Stimulated activated CD8-positive, alpha-beta memory T cell treated with anti-CD3 and anti-CD28 coated beads, Interleukin-12 subunit alpha, Interleukin-12 subunit beta, amount 100 ng/mL, for 1 hour (primary cell): ENCODE results near the gene MOGAT2.
"Not testable (repeated sequence)": the region's sequence is repeated elsewhere in the genome, so short reads cannot be mapped to it uniquely, and the experiment has no call there.

Experiments used
- DNase-seq: peaks from one replicate; pipeline ENCODE4 v3.0.0-alpha.2; 2020; ENCODE audit warnings: low read depth

MOGAT2 gene

DNA sequence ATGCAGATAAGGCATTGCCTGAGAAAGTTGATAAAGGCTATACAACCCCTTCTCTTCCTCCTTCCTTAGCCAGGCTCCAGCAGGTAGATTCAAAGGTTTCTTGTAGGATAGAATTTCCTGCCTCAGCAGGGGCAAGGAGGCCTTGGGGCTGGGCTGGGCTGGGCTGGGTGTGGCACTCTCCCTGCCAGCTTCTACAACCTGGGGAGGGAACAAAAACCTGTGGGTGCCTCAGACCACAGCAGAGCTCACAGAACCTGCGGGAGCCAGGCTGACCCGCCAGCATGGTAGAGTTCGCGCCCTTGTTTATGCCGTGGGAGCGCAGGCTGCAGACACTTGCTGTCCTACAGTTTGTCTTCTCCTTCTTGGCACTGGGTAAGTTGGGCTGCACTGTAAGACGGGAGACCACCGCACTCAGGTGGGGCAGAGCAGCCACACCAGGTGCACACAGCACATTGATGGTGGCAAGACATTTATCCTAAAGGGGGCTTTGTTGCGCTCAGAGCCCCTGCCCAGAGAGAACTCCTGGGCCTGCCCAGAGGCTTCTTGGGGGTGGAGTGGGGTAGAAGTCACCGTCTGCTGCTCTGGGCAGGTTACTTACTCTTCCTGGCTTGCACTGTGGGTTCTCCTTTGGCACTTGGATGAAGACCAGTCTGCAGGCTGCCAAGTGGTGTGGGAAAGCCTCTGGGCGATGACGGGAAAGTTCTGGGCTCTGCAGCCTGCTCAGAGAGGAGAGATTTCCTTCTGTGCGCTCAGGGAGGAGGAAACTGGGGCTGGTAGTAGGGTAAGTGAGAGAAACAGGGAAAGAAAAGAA is at the start of gene MOGAT2:
TSS of gene MOGAT2 (plus strand) at position 231 of the 811 bp plus-strand sequence. CDS start at position 282, 51 bp downstream.
- DNase-seq, result no peak

DNA sequence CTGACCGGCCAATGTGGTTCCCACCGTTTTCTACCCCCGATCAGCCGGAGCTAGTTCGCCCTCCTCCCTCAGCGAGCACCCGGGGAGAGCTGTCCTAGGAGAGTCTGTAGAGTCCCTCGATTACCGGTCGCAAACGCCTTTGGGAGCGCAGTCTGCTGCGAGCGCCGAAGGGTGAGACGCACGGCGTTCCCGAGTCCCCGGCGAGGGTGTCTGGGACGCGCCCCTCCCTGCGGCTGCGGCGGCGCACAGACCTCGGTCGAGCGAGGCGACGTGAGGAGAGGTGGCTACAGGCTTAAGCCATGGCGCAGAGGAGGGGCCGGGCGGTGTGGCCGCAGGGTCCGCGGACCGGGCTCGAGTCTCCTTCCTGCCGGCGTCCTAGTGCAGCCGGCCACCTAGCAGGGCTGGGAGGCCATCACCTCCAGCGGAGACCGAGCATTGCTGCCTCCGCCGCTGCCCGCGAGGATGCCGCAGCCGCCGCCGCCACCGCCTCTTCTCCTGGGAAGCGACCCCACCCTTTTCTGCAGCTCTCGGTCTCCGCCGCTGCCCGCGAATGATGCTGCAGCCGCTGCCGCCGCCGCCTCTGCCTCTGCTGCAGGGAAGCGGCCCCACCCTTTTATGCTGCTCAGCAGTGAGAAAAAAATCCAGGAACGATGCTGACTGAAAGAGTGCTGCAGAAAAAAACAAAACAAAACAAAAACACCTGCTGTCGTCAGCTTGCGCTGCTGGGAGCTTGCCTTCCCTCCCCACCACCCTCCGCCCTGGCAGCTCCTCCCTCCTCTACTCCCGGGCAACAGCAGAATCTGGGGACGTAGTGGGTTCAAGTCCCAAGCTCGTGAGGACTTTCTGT is 49.0 kb upstream of the MOGAT2 start, which contains the start of gene MAP6:
TSS of gene MAP6 (minus strand) at position 588 of the 847 bp plus-strand sequence. CDS start 669 bp downstream, outside the sequence.
- no peak for DNase-seq

DNA sequence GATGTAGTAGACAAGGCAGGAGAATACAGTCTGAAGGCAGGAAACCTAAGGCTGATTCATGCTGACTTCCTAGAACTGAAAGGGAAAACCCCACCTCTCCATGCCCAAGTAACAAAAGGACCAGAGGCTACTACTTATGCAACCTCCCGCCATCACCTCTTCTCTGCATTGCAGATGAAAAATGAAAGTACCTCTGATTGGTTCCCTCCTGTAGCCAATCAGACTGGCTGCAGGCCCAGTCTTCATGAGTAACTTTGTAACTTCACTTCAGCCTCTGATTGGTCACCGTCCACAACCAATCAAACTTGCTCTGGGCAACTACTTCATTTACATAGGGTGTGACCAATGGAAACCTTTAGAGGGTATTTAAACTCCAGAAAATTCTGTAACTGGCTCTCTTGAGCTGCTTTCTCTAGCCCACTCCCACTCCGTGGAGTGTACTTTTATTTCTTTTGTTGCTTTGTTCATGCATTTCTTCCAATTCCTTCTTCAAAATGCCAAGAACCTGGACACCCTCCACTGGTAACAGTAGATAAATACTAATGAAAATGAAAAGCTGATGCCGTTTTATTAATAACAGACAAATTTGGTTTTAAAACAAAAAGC is 43.6 kb upstream of the MOGAT2 start:
- no peak for DNase-seq

DNA sequence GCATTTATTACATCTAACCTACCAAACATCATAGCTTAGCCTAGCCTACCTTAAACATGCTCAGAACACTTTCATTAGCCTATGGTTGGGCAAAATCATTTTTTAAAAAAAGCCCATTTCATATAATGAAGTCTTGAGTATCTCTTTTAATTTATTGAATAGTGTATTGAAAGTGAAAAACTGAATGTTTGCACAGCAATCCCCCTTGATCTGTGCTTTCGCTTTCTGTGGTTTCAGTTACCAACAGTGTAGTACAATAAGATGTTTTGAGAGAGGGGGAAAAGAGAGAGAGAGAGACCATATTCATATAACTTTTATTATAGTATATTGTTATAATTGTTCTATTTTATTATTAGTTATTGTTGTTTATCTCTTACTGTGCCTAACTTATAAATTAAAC is 40.4 kb upstream of the MOGAT2 start:
- no peak for DNase-seq

GRCh38 chr11:75677909-75678308 is 39.7 kb upstream of the MOGAT2 start:
- DNase-seq, result no peak

- no peak for DNase-seq
Measured at GRCh38 chr11:75678620-75679259, 38.9 kb upstream of the MOGAT2 start.

GRCh38 chr11:75679566-75679965 is 38.1 kb upstream of the MOGAT2 start:
- no peak for DNase-seq

DNA sequence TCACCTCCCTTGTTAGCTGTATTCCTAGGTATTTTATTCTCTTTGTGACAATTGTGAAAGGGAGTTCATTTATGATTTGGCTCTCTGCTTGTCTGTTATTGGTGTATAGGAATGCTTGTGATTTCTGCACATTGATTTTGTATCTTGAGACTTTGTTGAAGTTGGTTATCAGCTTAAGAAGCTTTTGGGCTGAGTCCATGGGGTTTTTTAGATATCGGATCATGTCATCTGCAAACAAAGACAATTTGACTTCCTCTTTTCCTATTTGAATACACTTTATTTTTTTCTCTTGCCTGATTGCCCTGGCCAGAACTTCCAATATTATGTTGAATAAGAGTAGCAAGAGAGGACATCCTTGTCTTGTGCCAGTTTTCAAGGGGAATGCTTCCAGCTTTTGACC is 33.8 kb upstream of the MOGAT2 start:
- DNase-seq, result not testable (repeated sequence)

- DNase-seq, result no peak
Measured at GRCh38 chr11:75689863-75690609, 27.6 kb upstream of the MOGAT2 start.

- DNase-seq, result no peak
Measured at GRCh38 chr11:75691804-75692203, 25.8 kb upstream of the MOGAT2 start.

DNA sequence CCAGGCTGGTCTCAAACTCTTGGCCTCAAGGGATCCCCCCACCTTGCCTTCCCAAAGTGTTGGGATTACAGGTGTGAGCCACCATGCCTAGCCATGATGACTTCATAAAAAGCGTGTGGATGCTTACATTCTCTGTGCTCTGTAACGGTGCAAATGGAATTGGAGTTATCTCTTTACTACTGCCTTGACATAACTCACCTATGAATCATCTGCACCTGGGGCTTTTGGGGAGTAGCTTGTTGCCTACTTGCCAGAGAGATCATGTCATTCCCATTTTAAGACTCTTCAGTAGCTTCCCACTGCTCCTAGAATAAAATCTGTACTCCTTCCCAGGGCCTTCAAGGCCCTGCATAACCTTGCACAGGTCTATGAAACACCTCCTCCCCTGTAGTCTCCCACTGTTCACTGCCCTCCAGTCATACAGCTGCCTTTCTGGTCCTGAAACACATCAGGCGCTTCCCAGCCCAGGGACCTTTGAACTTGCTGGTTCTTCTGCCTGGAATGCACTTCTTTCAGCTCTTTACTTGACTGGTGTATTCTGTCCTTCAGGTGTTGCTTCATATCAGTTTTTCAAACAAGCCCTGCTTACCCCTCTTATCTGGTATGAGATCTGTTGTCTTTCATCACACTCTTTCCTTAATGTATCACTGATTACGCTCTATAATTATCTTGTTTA is 19.6 kb upstream of the MOGAT2 start:
- no peak for DNase-seq

DNA sequence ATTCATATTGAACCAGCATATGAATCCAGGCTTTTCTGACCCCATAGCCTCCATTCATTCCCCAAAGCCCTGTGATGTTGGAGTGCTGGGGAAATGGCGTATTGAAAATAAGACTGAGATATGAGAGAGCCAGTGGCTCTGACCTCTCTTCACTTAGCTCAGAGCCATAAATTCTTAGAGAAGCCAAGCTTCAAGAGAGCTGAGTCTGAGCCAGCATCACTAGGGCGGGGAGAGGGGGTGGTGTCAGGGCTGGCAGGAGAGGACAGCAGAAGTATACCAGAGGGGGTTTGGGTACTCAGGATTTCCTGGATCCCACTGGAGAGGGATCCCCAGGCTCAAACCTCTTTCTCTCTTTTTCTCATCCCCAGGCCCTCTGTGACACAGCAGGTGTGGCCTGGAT is 16.7 kb upstream of the MOGAT2 start:
- DNase-seq, result no peak

DNA sequence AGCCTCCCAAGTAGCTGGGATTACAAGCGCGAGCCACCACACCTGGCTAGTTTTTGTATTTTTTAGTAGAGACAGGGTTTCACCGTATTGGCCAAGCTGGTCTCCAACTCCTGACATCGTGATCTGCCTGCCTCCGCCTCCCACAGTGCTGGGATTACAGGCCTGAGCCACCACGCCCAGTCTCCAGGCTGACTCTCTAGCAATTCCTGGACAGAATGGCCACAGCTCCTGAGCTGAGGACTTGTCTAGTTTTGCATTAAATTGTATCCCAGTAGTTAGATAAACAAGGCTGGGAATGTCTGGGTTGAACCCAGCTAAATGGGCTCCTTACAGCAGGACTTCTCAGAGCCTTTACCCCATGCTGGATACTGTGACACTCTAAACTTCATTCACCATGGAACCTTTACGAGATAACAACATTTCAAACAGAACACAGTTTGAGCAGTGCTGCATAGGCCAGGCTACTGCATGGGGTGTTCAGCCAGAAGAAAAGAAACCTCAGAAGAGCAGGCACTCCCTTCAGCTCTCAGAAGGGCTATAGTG is 13.9 kb upstream of the MOGAT2 start:
- no peak for DNase-seq

GRCh38 chr11:75705541-75705940 is 12.1 kb upstream of the MOGAT2 start:
- no peak for DNase-seq

GRCh38 chr11:75706260-75706729 is 11.3 kb upstream of the MOGAT2 start:
- DNase-seq, result peak; percentile 41

GRCh38 chr11:75714211-75714610 is 3.4 kb upstream of the MOGAT2 start:
- DNase-seq, result no peak

GRCh38 chr11:75715688-75716087 is 1.9 kb upstream of the MOGAT2 start:
- DNase-seq, result no peak

- DNase-seq, result no peak
Measured at GRCh38 chr11:75716659-75717058, 979 bp upstream of the MOGAT2 start.

- DNase-seq, result no peak
Measured at GRCh38 chr11:75718419-75719339, 1.0 kb downstream of the MOGAT2 start.
